Endothelial cell of umbilical vein (primary cell): ENCODE data around the gene LRRC10B. TPM values are rescaled to one million over a fixed set of nuclear protein-coding genes. Genes with fewer than 3 reads are reported as not detected.

Source experiments
- BruUV-seq: library from RNA; stranded (reverse); fragments of 400-500 nt; replicated peaks from 2 replicates; lab custom pipeline; 2021; lab: Mats Ljungman, UMichigan
- CTCF ChIA-PET: fragments of 300-600, 350-600 bp; sonication (Branson Sonifier 250); formaldehyde crosslinking; loops from one replicate; lab custom pipeline; 2021; ENCODE audit warnings: antibody characterized with exemption, inconsistent platforms; lab: Charles Lee
- POLR2A ChIA-PET: fragments of 300-600, 350-600 bp; sonication (Branson Sonifier 250); formaldehyde crosslinking; loops from one replicate; lab custom pipeline; 2021; ENCODE audit warnings: antibody characterized with exemption, inconsistent platforms; lab: Charles Lee
- DNase-seq: peaks from one replicate; pipeline ENCODE4 v3.0.0-alpha.2; 2011; ENCODE audit warnings: low read depth, low spot score
- FAIRE-seq: peaks from 2 replicates; lab custom pipeline; 2011; peaks lifted over from hg19 to GRCh38; lab: Jason Lieb, UNC
- H2AFZ ChIP-seq: 2 replicates; pipeline ENCODE4 v1.6.0; 2012; ENCODE audit warnings: low read depth, low read length, control low read depth, inconsistent platforms
- H3K27ac ChIP-seq: 2 replicates; pipeline ENCODE4 v1.5.1; 2011; ENCODE audit warnings: low read depth, mild to moderate bottlenecking, control low read depth, low read length, moderate library complexity; ENCODE audit not compliant: insufficient read depth
- H3K27me3 ChIP-seq, 2 experiments: 2 replicates each; pipeline versions ENCODE4 v1.6.0 to v1.6.1; 2011; ENCODE audit warnings: low read length in 2 of 2, mixed read lengths in 1 of 2; ENCODE audit not compliant: control insufficient read depth in 2 of 2, insufficient read depth in 2 of 2
- H3K36me3 ChIP-seq, 2 experiments: 2 replicates in 1 of 2; 3 replicates in 1 of 2; pipeline ENCODE4 v1.5.1; 2011; ENCODE audit warnings: low read length in 2 of 2, mild to moderate bottlenecking in 1 of 2, moderate library complexity in 1 of 2; ENCODE audit not compliant: control insufficient read depth in 2 of 2, insufficient read depth in 2 of 2; ENCODE audit errors: extremely low read depth in 1 of 2
- H3K4me1 ChIP-seq: 3 replicates; pipeline ENCODE4 v1.5.1; 2011; ENCODE audit warnings: mild to moderate bottlenecking, low read length; ENCODE audit not compliant: control insufficient read depth, insufficient read depth; ENCODE audit errors: extremely low read depth
- H3K4me2 ChIP-seq: 2 replicates; pipeline ENCODE4 v1.6.1; 2011; ENCODE audit warnings: low read length, control low read depth, mixed read lengths; ENCODE audit not compliant: insufficient read depth
- H3K4me3 ChIP-seq, 3 experiments: fragments of 200-600 bp in 1 of 3; sonication (generic), shearing (Covaris generic) in 1 of 3; replicated peaks in 1 of 3; 2 replicates each; pipeline ENCODE4 v1.5.1; 2011 to 2016; ENCODE audit warnings: control low read depth in 3 of 3, low read length in 3 of 3, mild to moderate bottlenecking in 2 of 3, inconsistent platforms in 1 of 3, low read depth in 1 of 3, moderate library complexity in 1 of 3; ENCODE audit not compliant: insufficient read depth in 1 of 3
- H3K79me2 ChIP-seq: 2 replicates; pipeline ENCODE4 v1.6.0; 2012; ENCODE audit warnings: low read length, inconsistent platforms; ENCODE audit not compliant: control insufficient read depth, insufficient read depth
- H3K9ac ChIP-seq: replicated peaks from 2 replicates; pipeline ENCODE3; 2011; ENCODE audit warnings: low read length, control low read depth; ENCODE audit not compliant: insufficient read depth; ENCODE audit errors: extremely low read depth
- H3K9me1 ChIP-seq: replicated peaks from 3 replicates; pipeline ENCODE4 v1.6.0; 2011; ENCODE audit warnings: mild to moderate bottlenecking, low read length; ENCODE audit not compliant: control insufficient read depth, insufficient read depth; ENCODE audit errors: extremely low read depth
- H3K9me3 ChIP-seq: replicated peaks from 2 replicates; pipeline ENCODE4 v1.5.1; 2012; ENCODE audit warnings: low read length, inconsistent platforms; ENCODE audit not compliant: control insufficient read depth, insufficient read depth
- H4K20me1 ChIP-seq: replicated peaks from 2 replicates; pipeline ENCODE3; 2011; ENCODE audit warnings: mild to moderate bottlenecking, low read length; ENCODE audit not compliant: control insufficient read depth, insufficient read depth; ENCODE audit errors: extremely low read depth
- EZH2 ChIP-seq: IDR thresholded peaks from 2 replicates; pipeline ENCODE4 v1.6.1; 2012; ENCODE audit warnings: borderline replicate concordance, low read depth, mild to moderate bottlenecking, moderate library complexity, low read length, inconsistent platforms; ENCODE audit not compliant: severe bottlenecking
- FOS ChIP-seq: IDR thresholded peaks from 2 replicates; pipeline ENCODE4 v1.6.1; 2011; ENCODE audit warnings: mild to moderate bottlenecking, low read length, moderate library complexity, borderline replicate concordance; ENCODE audit not compliant: insufficient read depth
- GATA2 ChIP-seq: IDR thresholded peaks from 2 replicates; pipeline ENCODE4 v1.7.0; 2011; ENCODE audit warnings: low read depth, mild to moderate bottlenecking, moderate library complexity, mixed read lengths, low read length; ENCODE audit not compliant: insufficient read length, insufficient read depth
- JUN ChIP-seq: IDR thresholded peaks from 2 replicates; pipeline ENCODE4 v1.6.1; 2011; ENCODE audit warnings: borderline replicate concordance, low read depth; ENCODE audit not compliant: insufficient read length, insufficient read depth
- MYC ChIP-seq: IDR thresholded peaks from one replicate; pipeline ENCODE4 v1.6.1; 2011; ENCODE audit warnings: mild to moderate bottlenecking, low read depth, low read length
- POLR2A ChIP-seq: IDR thresholded peaks from 2 replicates; pipeline ENCODE4 v1.6.1; 2012; ENCODE audit warnings: low read depth, mild to moderate bottlenecking, control low read depth, low read length
- POLR2AphosphoS5 ChIP-seq: IDR thresholded peaks from 2 replicates; pipeline ENCODE4 v1.6.1; 2012; ENCODE audit warnings: low read depth, mild to moderate bottlenecking, control low read depth, low read length, moderate library complexity; ENCODE audit not compliant: insufficient read depth
- dilution Hi-C: fragments of 300-500 bp; cut with MboI; formaldehyde crosslinking; loops from one replicate; pipeline ENCODE4 v1.15.0; 2019; ENCODE audit warnings: low sequenced_read_pairs; ENCODE audit not compliant: extremely low pct_ligation_motif_present
- intact Hi-C: fragments of 100-400 bp; cut with micrococcal nuclease; formaldehyde crosslinking; loops from one replicate; pipeline ENCODE4 v1.10.0; 2022
- polyA plus RNA-seq, 4 experiments: library from polyadenylated mRNA; depleted of rRNA in 3 of 4; stranded (reverse) in 3 of 4; unstranded in 1 of 4; fragments of >200 nt; gene quantifications; 2 replicates each; pipeline versions ENCODE4 v1.2.1 to v1.2.3, GENCODE V29; 2011 to 2012; ENCODE audit warnings: missing spikeins in 1 of 4
- total RNA-seq: library from RNA; stranded (reverse); gene quantifications from 2 replicates; pipeline ENCODE4 v1.2.3, GENCODE V29; 2021
- TF ChIP-seq, protein P1 (sequence below), 2 donors: IDR thresholded peaks; 1 replicate in 1 of 2; 2 replicates in 1 of 2; pipeline ENCODE4 v1.5.1; 2011; ENCODE audit warnings: low read length in 2 of 2, mild to moderate bottlenecking in 2 of 2, moderate library complexity in 2 of 2, control low read depth in 1 of 2, inconsistent platforms in 1 of 2, low read depth in 1 of 2; ENCODE audit not compliant: insufficient read depth in 1 of 2; ENCODE audit errors: extremely low read depth in 1 of 2
- TF ChIP-seq, protein P2 (sequence below): IDR thresholded peaks from 2 replicates; pipeline ENCODE4 v1.6.1; 2011; ENCODE audit not compliant: insufficient read depth, insufficient read length

LRRC10B gene
- total and polyA plus RNA-seq, 2 donors (not counting 3 experiments of a cell fraction or from before 2014, with no cell fraction given), result not detected

DNA sequence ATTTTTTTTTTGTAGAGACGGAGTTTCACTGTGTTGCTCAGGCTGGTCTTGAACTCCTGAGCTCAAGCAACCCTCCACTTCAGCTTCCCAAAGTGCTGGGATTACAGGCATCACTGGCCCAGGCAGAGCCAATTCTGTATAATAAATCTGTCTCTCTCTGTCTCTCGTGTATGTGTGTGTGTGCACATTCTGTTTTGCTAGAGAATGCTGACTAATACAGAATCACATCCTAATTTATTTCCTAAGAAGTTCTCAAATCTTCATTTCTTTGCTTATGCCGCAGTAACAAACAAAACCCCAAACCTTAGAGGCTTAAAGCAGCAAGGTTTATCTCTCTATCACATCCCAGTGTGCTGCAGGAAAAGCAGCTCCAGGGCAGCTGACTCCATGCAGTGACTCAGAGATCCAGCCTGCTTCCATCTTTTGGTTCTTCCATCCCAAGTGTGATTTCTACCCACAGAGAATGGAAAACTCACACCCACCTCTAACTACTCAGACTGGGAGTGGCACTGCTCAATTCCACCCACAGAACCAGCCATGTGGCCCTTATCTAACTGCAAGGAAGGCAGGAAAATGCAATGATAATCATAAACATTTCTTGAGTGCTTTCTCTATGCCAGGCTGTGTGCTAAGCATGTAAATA lies 35.1 kb upstream of the LRRC10B start:
- no peak overlapping the region for H3K4me3 ChIP-seq
- H4K20me1 ChIP-seq, result no peaks in the 10 kb centered on the region
- CTCF ChIA-PET, result interaction anchor here (0.7 to 11.5 kb wide), 5 partner anchors 9 to 64 kb away, joined by 3 to 221 read pairs (median 13); no protein-coding TSS in a partner anchor
- no peak overlapping the region for H3K27ac ChIP-seq
- no TSS peak for BruUV-seq
- TF ChIP-seq, protein P1, sequence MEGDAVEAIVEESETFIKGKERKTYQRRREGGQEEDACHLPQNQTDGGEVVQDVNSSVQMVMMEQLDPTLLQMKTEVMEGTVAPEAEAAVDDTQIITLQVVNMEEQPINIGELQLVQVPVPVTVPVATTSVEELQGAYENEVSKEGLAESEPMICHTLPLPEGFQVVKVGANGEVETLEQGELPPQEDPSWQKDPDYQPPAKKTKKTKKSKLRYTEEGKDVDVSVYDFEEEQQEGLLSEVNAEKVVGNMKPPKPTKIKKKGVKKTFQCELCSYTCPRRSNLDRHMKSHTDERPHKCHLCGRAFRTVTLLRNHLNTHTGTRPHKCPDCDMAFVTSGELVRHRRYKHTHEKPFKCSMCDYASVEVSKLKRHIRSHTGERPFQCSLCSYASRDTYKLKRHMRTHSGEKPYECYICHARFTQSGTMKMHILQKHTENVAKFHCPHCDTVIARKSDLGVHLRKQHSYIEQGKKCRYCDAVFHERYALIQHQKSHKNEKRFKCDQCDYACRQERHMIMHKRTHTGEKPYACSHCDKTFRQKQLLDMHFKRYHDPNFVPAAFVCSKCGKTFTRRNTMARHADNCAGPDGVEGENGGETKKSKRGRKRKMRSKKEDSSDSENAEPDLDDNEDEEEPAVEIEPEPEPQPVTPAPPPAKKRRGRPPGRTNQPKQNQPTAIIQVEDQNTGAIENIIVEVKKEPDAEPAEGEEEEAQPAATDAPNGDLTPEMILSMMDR (IDR thresholded peaks at IDR 0.05; ENCODE audit: extremely low read depth in 1 of 2, insufficient read depth in 1 of 2, low read depth in 1 of 2, low read length in 2 of 2), result no peak
- TF ChIP-seq POLR2AphosphoS5 (no peak), JUN (no peak), POLR2A (no peak), FOS (no peak), GATA2 (no peak), EZH2 (no peak), MYC (no peak)
- TF ChIP-seq, protein P2, sequence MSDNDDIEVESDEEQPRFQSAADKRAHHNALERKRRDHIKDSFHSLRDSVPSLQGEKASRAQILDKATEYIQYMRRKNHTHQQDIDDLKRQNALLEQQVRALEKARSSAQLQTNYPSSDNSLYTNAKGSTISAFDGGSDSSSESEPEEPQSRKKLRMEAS, result no peak
- intact Hi-C loops, result no loop called here
- H3K9ac ChIP-seq, result no peak overlapping the region
- H3K9me1 ChIP-seq, result no peaks in the 10 kb centered on the region
- FAIRE-seq, result no peak
- no peak for DNase-seq
- no peak overlapping the region for H3K4me2 ChIP-seq
- H3K27me3 ChIP-seq, result no peaks in the 10 kb centered on the region
- no peaks in the 10 kb centered on the region for H3K79me2 ChIP-seq
- dilution Hi-C loops, result no loop called here
- H3K4me1 ChIP-seq, result no peaks in the 10 kb centered on the region
- no peak overlapping the region for H2AFZ ChIP-seq
- peaks cover 0 to 6% of the 10 kb centered on the region in 2 experiments for H3K36me3 ChIP-seq
- H3K9me3 ChIP-seq, result no peaks in the 10 kb centered on the region
- POLR2A ChIA-PET, result no interaction called here
